Hematopoietic multipotent progenitor cell treated with erythropoietin and hydrocortisone succinate and interleukin-3 and kit ligand, for 6 days (in vitro differentiated cells): Measurements from ENCODE around the gene ANKZF1.
A peak's percentile ranks its signal among the peaks of the same experiment; 100 is the strongest.

ENCODE experiments used
- DNase-seq: peaks from one replicate; pipeline ENCODE4 v3.0.0-alpha.2; 2015

ANKZF1 gene

DNA sequence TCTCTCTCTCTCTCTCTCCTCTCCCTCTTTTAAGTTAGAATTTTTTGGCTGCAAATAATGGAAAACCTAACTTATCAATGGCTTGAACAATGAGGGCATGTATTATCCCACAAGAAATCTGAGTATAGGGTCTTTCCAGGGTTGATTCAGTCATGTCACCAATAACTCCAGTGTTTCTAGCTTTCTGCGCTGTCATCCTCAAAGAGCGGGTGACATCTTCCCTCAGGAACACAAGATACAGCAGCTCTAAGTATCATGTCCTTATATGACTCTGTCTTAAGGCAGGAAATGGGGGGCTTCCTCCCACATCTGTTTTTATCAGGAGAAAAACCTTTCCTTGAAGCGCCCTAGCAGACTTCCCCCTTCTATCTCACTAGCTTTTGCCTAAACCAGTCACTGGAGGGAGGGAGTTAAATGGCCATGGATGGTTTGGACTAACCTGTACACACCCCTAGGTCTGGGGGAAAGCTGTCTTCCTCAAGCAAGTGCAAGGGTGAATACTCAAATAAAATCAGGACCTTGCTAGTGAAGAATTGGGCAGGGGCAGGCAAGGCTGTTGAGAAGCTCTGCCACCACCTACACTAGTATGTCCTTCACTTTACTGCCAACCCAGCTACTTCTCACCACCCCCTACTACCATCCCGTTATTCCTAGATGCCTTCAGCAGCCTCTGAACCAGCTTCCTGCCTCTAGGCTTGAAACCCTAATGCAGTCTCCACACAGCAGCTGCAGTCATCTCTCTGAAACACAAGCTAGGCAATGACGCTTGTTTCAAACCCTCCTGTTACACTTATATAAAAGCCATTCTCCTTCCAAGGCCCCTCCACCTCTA is 31.6 kb downstream of the ANKZF1 start:
- DNase-seq, result no peak

DNA sequence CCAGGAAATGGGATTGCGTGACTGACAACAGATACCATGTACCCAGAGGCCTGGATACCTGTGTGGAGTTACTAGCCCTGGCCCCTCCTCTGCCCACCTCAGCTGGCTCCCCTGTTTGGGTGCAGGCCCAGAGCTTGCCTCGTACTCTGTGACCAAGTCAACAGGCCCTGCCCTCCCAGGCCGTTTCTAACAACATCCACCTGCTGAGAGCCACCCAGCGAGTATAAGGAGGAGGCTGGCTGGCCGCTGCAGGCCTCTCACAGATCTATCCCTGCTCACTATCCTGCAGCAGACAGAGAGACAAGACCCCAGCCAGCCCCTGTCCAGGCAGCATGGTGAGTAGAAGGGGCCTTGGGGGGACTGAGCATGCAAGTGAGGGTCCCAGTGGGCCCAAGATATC is 36.6 kb downstream of the ANKZF1 start:
- no peak for DNase-seq

- DNase-seq, result no peak
Measured at GRCh38 chr2:219266886-219267285, 37.3 kb downstream of the ANKZF1 start.

GRCh38 chr2:219268294-219268693 is 38.7 kb downstream of the ANKZF1 start:
- DNase-seq, result no peak

GRCh38 chr2:219269362-219270054 is 39.9 kb downstream of the ANKZF1 start:
- DNase-seq, result no peak

DNA sequence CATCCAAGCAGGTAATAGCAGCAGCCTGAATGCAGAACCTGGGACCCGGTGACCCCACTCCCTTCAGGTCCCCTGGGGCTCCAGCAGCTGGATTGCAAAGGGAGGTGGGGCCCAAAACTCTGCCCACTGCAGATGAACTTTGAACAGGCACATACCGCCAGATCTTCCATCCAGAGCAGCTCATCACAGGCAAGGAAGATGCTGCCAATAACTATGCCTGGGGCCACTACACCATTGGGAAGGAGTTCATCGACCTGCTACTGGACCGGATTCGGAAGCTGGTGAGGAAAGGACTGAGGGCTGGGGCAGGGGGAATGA is 40.4 kb downstream of the ANKZF1 start:
- DNase-seq, result no peak

GRCh38 chr2:219271021-219271420 is 41.4 kb downstream of the ANKZF1 start:
- DNase-seq, result no peak

DNA sequence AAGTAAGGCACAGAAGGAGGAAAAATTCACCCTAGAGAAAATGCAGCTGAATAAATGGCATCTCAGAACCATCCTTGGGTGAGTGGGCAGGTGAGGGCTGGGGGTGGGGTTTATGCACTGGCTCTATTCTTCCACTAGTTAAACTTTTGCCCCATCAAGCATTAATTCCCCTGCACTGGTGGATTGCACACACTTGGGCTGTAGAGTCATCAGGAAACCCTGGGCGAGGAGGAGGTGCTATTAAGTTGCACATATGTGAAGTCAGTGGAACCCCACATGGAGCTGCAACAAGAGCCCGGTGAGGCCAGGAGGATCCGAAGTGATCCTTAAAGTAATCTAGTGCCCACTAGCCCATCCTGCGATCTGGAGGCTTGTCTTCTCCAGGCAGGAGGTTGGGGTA is 42.8 kb downstream of the ANKZF1 start:
- no peak for DNase-seq

- no peak for DNase-seq
Measured at GRCh38 chr2:219272995-219273394, 43.4 kb downstream of the ANKZF1 start.

DNA sequence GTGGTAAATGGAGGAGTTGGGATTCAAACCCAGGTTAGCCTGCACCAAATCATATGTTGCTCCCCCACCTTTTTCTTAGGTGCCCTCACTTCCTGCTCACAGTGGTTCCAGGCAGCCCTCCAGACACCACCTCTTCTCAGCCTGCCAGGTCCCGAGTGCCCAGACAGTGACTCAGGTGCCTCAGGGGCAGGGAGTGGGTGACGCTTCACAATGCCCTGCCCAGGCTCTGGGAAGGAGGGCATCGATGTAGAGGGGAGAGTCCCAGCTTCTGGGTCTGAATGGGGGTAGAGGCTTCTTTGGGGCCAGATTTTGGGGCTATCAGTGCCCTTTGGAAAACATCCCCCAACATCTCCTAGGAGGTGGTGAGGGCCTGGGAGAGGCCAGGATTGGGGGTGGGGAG is 44.3 kb downstream of the ANKZF1 start:
- DNase-seq, result no peak

DNA sequence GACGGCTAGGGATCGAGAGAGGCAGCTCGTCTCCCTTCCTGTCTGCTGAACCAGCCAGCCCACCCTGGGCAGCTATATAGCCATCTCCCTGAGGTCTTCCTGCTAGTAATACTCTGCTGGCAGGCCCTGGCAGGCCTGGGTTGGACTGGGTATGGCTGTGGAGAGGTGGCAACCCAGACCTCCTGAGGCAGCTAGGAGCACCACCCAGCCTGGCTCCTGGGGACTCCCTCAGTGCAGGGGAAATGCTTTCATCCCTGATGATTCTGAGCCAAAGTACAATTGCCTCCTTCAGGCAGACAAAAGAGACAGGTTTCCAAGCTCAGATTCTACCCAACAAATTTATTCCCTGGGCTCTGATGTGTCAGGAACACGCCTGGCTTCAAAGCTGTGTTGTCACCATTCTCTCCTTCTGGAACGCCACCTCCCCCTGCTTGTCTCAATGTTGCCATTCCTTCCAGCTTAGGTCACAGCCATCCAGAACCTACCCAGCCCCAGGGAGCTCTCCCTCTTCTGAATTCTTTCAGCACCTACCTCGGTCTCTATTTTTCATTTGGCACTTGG is 44.8 kb downstream of the ANKZF1 start:
- DNase-seq, result no peak

DNA sequence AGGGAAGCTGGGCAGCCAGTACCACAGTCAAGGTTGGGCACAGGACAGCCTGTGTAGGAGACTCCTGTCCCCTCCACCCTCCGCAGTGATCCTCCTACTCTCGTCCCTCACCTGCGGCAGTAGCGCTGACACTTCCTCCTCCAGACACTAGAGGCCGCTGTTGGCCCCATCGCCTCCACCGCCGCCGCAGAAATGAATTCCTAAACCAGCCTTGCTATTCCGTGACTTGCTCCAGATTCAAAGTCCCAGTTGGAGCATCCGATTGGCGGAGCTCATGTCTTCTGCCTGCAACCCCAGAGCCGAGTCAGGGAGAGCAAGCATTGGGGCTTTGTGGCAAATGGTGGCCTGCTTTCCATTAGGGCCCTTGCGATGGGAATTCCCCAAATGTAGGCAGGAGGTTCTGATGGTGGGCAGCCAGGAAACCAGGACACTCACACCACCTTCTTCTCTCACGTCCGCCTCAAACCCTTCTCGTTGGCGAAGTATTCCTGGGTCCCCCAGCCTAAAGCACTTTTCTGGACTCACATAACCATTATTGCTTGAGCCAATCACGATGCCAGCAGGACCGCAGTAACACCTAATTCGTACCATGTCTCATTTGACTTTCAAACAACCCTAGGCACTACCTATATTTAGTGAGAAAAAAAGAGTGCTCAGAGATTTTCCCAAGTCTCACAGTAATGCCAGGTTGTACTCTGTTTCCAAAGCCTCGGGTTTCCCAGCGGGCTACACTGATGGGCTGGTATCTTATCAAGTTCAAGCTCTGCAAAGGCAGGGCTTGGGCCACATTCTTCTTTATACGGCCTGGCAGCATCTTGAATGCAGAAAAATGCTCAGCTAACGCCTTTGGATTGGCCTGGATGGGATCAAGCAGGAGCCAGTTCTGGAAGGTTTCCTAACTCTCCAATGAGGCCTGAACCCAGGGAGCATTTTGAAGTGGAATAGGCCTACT is 48.4 kb downstream of the ANKZF1 start:
- peak; percentile 83 for DNase-seq

GRCh38 chr2:219278655-219279150 is 49.1 kb downstream of the ANKZF1 start:
- no peak for DNase-seq

DNA sequence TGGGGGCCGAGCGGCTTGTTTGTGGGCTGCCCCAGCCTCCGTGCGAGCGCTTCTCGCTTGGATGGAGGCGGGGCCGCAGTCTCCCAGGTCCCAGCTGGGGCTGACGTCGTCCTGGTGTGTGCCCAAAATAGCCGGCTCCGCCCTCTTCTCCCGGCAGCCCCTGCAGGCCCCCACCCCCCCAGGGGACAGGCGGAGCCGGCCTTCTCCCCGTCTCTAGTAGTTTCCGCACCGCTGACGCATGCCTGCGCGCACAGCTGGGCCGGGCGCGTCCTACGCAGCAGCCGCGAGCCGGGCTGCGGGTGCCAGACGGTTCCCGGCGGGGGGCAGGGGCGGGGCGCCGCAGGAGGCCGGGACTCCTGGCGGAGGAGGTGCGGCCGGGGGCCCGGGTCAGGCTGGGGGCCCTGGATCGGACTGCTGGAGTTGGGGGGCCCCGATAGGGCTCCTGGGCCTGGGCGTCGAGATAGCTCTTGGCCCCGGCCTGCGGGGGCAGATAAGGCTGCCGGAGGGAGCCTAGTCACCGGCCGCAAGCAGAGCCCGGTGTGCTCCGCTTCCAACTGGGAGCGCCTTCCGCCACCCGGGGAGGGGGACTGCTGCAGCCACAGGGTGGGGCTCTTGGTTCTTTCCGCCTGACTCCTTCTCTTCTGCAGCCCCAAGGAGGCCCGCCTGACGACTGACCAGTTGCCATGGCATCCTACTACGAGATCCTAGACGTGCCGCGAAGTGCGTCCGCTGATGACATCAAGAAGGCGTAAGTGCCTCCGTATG is 49.7 kb downstream of the ANKZF1 start, which contains the start of gene DNAJB2:
TSS of gene DNAJB2 (plus strand) at position 216 of the 765 bp plus-strand sequence. CDS start at position 684, 468 bp downstream.
- peak; percentile 98 for DNase-seq

GRCh38 chr2:219279916-219280516 is 50.4 kb downstream of the ANKZF1 start:
- DNase-seq, result peak; percentile 45

DNA sequence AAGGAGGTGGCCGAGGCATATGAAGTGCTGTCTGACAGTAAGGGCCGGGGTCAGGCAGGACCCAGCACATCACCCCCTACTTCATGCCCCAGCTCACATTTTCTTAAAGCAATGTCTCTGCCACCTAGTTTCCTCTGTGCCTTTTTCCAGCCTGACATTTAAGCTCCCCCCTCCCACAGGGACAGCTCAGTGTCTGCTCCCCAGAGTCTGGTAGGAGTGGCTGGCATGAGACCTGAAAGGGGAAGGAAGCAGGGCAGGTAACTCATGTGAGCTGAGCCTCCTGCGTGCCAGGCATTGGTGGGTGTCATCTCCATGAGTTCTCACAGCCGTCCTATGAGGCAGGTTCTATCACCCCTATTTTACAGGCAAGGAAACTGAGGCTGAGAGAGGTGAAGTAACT is 51.0 kb downstream of the ANKZF1 start:
- DNase-seq, result no peak

DNA sequence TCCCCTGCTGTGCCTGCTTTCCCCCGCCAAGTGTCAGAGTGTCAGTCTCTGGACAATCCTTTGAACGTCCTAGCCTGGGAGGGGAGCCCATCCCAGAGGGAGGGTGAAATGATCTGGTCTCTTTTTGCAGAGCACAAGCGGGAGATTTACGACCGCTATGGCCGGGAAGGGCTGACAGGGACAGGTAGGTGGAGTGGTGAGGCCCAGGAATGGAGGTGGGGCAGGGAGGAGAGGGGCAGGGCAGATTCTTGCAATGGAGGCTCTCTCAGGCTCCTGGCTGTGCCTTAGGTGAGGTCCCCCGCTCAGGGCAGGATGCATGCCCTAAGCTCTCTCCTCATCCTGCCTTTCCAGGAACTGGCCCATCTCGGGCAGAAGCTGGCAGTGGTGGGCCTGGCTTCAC is 52.0 kb downstream of the ANKZF1 start:
- DNase-seq, result no peak

DNA sequence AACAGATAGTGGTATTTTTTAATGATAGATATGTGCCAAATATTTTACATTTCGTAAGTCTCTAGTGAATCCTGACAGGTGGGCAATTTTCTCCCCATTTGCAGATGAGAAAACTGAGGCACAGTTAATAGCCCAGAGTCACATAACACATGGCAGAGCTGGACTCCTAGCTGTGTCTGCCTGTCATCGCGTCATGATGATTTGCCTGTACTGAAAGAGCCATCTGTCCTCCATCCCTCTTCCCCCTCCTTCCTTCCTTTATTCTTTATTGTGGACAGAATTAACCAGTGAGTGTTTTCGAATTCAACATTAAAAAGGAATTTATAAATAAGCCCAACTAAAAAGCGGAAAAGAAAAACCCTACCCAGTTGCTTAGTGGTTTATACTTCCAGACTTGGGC is 52.8 kb downstream of the ANKZF1 start:
- DNase-seq, result no peak

DNA sequence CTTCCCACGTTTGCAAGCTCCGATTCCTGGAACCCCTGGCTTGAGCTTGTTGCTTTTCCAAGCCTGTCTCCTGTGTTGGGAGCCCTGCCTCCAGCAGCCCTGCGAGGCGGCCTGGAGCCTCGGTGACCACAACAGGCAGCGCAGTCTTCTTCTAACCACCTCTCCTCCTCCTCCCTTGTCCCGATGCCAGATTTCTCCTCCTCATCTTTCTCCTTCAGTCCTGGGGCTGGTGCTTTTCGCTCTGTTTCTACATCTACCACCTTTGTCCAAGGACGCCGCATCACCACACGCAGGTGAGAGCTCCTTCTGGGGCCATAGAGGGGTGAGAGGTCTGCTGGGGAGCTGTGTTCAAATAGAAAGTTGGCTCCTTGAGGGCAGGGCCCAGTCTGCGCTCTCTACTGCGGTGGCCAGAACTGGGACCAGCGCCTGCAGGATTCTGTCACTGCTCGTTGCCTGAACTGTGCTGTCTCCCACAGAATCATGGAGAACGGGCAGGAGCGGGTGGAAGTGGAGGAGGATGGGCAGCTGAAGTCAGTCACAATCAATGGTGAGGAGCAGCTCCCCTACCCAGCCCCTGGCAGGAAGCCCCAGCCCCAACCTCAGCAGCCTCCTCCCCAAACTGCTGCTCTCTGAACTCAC is 53.5 kb downstream of the ANKZF1 start:
- DNase-seq, result no peak

DNA sequence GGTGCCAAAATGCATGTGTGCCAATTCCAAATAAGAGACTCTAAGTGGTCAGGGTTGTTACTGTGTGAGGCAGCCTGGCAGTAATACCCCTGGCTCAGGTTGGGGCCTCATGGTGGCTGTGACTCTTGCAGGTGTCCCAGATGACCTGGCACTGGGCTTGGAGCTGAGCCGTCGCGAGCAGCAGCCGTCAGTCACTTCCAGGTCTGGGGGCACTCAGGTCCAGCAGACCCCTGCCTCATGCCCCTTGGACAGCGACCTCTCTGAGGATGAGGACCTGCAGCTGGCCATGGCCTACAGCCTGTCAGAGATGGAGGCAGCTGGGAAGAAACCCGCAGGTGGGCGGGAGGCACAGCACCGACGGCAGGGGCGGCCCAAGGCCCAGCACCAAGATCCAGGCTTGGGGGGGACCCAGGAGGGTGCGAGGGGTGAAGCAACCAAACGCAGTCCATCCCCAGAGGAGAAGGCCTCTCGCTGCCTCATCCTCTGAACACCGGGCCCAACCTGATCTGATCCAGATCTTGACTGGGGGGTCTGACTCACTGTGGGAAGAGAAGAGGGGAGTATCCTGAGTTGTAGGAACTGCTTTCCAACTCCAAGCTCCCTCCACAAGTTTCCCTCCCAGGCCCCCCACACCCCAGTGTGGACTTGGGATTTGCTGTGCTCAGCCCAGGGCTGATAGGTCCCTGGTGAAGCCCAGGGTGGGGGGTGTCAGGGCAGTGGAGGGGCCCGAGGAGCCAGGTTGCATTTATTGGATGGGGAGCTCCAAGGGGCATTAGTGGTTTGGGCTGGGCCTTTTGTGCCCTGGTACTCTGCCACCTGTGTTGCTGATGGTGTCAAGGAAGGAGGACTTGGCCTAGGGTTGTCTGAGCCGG is 55.1 kb downstream of the ANKZF1 start:
- DNase-seq, result no peak
